Stimulated activated CD4-positive, alpha-beta T cell treated with anti-CD3 and anti-CD28 coated beads, Interleukin-1b, Interleukin-23, amount 100 ng/mL, for 4 hours (primary cell): ENCODE data around the gene FAM234B.
"Not testable (repeated sequence)": the region's sequence is repeated elsewhere in the genome, so short reads cannot be mapped to it uniquely, and the experiment has no call there.

ENCODE experiments used
- DNase-seq, 2 donors: peaks; one replicate each; pipeline ENCODE4 v3.0.0-alpha.2; 2020; ENCODE audit warnings: low read depth in 2 of 2

FAM234B gene

GRCh38 chr12:13023811-13024530 is 20.2 kb upstream of the FAM234B start:
- DNase-seq, result no peak

GRCh38 chr12:13024531-13024916 is 19.7 kb upstream of the FAM234B start:
- no peak for DNase-seq

DNA sequence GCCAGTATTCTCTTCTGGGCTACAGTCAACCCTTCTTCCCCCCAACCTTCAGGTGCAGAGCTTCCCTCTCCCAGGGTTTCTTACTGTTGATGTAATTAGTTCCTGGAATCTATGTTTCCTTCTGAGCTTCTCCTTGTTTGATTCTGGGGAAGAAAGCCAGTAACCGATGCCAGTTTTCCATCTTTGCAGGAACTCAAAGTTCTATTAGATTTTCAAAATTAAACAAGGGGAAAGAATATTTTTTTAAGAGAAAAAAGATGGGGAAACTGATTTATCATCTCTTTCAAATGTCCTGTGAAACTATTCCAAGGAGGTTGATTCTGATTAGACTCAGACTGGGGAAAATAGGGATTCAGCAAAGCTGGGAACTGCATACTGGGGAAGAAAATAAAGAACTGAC is 17.9 kb upstream of the FAM234B start:
- no peak for DNase-seq

DNA sequence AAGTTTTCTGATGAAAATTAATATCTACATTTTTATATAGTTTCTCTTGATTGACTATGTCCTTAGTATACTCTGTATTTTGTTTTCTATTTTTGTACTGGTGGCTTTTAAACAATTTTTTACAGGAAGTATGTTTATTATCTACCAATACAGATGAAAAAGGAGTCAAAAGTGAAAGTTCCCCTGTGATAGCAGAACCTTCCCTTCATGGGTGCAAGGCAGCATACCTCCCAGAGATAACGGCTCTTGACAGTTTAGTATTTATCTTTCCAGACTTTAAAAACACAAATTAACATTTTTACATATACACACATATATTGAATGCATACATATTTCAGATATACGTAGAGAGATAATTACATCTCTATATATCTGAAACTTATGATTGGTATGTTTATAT is 17.1 kb upstream of the FAM234B start:
- DNase-seq, result no peak

DNA sequence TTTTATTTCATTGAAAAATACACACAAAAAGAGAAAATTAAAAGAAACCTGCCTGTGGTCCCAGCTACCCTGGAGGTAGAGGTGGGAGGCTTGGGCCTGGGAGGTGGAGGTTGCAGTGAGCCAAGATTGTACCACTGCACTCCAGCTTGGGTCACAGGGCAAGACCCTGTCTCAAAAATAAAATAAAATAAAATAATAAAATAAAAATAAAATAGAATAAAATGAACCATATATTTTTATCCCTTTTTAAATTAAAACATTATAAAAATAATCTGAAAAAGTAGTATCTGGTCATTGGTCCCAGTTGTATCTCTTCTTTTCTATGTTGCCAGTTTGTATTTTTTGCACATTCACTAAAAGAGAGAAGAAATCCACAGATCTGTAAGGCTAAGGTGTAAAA is 16.7 kb upstream of the FAM234B start:
- no peak for DNase-seq

DNA sequence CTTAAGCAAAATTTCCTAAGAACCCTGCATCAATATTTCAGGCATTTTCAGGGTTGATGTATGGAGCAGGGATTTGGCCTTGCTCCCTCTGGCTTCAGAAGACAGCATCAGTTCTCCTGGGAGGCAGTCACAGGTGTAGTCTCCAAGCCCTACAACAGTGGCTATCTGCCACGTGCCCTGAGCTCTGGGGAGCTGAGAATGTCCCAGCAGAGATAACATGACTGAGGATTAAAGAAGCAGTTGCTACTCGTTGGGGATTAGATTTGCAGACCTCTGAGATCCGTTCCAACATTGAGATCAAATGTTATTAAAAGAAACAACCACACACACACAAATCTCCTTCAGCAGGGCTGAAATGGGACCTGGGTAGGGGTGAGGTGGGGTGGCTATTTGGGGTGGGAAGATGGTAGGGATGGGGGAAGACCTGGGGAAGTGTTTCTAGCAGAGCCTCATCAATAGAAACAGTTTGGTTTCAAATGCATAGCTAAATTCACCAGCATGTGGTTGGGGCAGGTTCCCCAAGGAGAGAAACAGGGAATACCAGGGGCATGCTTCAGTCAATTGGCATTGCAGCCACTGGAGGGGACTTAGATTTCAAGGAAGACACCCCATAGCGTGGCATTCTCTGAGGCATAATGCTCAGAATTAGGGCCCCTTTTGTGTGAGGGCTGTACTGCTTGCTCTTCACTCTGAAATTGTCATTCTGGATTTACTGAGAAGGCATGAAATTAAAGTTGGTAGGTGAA is 15.2 kb upstream of the FAM234B start:
- DNase-seq, result no peak

DNA sequence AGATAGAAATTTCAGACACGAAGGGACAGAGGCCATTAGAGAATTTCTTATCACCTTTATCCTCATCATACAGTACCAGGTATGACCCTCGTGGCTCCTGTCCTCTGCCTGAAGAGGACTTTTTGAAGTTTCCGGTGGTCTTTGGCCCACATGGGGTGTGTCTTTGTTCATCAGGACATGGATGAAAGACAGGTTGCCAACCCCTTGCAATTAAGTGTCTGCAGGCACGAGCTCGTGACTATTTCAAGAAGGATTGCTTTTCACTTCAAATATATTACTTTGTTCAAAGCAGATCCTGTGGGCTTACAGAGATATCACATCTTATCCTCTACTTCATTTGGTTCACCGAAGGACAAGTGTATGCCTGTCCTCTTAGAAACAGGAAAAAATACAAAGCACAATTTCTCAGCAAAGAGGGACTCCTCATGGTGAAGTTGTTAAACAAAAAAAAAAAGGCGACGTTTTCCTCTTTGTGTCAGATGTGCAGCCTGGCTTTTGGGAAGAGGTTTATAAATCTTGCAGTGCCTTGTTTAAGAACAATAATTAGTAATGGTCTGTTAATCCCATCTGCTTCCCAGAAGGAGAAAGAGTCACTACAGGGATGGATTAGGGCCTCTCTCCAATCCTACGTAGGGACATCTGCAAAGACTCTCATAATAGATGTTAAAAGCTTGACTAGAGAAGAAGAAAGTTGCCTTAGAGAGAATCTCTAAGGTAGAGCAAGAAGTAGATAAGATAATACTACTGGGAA is 13.5 kb upstream of the FAM234B start:
- no peak for DNase-seq

- no peak for DNase-seq
These were observed 12.0 kb upstream of the FAM234B start for GRCh38 chr12:13032164-13032563.

DNA sequence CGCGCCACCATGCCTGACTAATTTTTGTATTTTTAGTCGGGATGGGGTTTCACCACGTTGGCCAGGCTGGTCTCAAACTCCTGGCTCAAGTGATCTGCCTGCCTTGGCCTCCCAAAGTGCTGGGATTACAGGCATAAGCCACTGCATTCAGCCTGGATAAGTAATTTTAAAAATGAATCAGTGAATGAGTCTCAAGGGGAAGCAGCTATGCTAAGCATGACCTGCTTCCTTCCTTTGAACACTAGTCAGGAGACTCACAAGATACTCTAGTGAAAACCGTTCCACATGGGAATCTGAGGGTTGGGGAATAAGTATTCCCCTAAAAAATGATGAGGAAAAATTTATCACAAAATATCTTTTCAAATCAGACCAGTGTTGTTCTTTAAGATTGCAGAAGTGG is 10.7 kb upstream of the FAM234B start:
- no peak for DNase-seq

GRCh38 chr12:13035335-13035734 is 8.8 kb upstream of the FAM234B start:
- DNase-seq, result not testable (repeated sequence)

DNA sequence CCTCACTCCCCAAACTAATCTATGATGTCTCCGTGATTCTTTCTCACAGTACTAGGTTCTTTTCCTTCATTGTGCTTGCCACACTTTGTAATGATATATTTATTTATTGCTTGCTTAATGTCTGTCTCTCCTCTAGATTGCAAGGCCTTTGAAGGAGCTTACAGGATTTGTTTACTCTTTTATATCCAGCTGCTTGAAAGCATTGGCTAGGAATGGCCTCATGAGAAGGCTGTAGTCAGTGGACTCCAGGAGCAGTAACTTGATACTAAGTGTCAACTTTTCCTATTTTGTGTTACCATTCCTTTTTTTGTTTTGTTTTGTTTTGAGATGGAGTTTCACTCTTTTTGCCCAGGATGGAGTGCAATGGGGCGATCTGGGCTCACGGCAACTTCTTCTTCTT is 7.3 kb upstream of the FAM234B start:
- no peak for DNase-seq

DNA sequence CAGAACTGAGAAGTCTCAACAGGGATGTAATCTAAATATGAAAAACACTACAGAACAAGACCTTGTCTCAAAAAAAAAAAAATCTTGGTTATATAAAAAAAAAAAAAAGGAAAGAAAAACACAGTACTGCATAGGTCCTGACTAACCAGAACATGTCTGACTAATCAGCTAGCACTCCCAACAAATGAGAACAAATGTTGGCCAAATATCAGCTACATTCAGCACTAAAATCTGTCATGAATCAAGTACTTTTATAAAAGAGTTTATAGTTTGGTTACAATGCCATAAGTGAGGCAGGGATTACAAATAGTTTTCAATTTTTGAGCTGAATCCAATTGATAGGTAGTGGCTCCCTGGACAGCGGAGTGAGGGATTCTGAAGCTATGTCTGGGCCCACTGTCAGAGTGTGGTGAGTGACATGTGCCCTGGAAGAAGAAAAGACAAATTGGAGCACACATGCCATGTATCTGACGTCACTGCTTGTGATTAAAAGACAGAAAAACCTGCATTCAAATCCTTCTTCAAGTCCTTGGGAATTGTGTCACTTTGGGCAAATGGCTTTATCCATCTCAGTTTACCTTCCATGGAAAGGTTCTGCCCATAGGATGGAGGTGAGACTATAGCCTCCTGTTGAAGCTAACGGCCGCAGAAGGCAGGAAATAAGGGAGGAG is 5.6 kb upstream of the FAM234B start:
- DNase-seq, result no peak

DNA sequence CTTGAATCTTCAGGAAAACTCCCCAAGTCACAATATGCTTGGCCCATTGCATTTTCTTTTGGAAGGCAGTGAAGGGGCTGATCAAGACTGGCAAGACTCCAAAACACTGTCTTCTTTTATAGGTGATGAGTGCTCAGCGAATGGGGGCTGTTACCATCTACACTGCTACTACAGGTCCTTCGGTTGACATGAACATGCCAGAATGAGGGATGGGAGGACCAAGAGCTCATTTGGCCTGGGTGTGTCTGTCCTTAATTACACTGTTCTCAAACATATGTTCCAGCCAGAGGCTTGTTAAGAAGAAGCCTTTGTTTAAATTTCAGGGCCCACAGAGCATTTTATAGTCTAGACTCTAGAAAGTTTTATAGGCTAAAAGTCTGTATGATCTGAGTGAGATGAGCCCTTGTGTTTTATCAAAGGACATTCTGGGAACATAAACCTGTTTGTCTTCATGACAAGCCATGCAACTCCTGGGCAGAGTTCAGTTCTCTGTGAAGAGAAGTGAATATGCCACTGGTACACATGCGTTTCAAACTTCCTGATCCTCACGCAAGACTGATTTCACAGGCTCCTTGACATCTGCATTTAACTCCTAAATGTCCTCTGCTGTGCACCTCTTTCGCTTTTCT is 4.7 kb upstream of the FAM234B start:
- no peak for DNase-seq

DNA sequence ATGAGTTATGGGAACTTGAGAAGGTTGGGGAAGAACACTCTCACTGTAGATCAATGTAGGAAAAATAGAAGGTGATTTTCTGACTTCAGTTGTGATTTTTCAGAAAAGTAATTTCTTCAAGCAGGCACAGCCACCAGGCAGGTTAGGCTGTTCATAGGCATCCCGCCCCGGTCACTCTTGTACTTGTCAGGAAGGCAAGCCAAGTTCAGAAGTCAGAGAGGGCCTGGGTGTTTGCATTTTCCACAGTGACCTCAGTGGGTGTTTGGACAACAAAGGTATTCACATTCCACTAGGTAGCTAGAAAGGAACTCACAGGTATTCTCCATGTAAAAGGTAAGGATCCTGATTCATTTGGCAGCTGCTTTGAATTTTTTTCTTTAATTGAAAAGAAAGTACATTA is 3.0 kb upstream of the FAM234B start:
- DNase-seq, result no peak

GRCh38 chr12:13042666-13043230 is 1.4 kb upstream of the FAM234B start:
- DNase-seq, result no peak

- DNase-seq, result no peak
These were observed 722 bp downstream of the FAM234B start for GRCh38 chr12:13044906-13045299.

GRCh38 chr12:13045816-13046215 is 1.6 kb downstream of the FAM234B start:
- DNase-seq, result no peak

- no peak for DNase-seq
These were observed 2.8 kb downstream of the FAM234B start for GRCh38 chr12:13046964-13047363.

DNA sequence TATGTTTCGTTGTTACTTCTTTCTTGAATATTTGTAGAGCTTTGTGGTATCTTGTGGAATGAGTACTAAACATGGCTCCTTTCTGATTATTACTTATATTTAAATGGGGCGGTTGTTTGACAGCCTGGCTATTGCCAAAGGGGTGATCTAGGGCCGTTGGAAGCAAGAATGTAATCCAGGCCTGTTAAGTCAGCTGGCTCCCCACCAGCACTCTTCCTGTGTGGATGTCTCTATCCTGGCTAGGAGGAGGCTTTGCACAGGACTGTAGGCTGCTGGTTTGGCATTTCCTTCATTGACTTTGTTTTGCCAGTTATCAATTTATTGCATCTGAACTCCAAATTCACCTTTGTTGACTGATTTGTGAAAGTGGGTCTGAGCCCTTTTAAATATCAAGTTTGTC is 5.6 kb downstream of the FAM234B start:
- DNase-seq, result no peak

GRCh38 chr12:13052421-13052820 is 8.2 kb downstream of the FAM234B start:
- DNase-seq, result no peak

DNA sequence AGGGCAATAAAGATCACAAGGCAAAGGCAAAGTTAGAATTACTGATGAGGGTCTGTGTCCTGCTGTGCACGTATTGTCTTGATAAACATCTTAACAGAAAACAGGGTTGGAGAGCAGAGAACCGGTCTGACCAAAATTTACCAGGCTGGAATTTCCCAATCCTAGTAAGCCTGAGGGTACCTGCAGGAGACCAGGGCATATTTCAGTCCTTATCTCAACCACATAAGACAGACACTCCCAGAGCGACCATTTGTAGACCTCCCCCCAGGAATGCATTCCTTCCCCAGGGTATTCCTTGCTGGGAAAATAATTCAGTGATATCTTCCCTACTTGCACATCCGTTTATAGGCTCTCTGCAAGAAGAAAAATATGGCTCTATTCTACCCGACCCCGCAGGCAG is 9.4 kb downstream of the FAM234B start:
- DNase-seq, result not testable (repeated sequence)
